WTC11 (cell line): Measurements from ENCODE around the gene UNC5A. TPM values are rescaled to one million over a fixed set of nuclear protein-coding genes. Genes with fewer than 3 reads are reported as not detected.

Experiments used
- ATAC-seq: fragments of 200-7000 bp; cut with Tn5 transposase; 2 replicates; pipeline ENCODE4 v1.10.0; 2021; ENCODE audit warnings: mild to moderate bottlenecking, moderate library complexity
- CTCF ChIA-PET: fragments of 300-600 bp; sonication (Branson Sonifier 250); formaldehyde crosslinking; loops from one replicate; lab custom pipeline; 2021; ENCODE audit warnings: antibody characterized with exemption; lab: Charles Lee
- POLR2A ChIA-PET: fragments of 350-600 bp; sonication (Branson Sonifier 250); formaldehyde crosslinking; loops from one replicate; lab custom pipeline; 2021; ENCODE audit warnings: antibody characterized with exemption; lab: Charles Lee
- DNase-seq: peaks from one replicate; pipeline ENCODE4 v3.0.0; 2021; ENCODE audit warnings: low spot score
- H3K27ac Mint-ChIP-seq: 2 replicates; pipeline ENCODE4 v1.8.0; 2021; ENCODE audit warnings: mixed read lengths
- H3K27me3 Mint-ChIP-seq: 2 replicates; pipeline ENCODE4 v1.8.0; 2021; ENCODE audit warnings: low read depth, mild to moderate bottlenecking, moderate library complexity, mixed read lengths
- H3K36me3 Mint-ChIP-seq: 2 replicates; pipeline ENCODE4 v1.8.0; 2021; ENCODE audit warnings: mixed read lengths
- H3K4me1 Mint-ChIP-seq: 2 replicates; pipeline ENCODE4 v1.8.0; 2022; ENCODE audit warnings: mixed read lengths
- H3K4me3 Mint-ChIP-seq: 2 replicates; pipeline ENCODE4 v1.8.0; 2021; ENCODE audit warnings: mild to moderate bottlenecking, moderate library complexity, mixed read lengths
- H3K9me3 Mint-ChIP-seq: 2 replicates; pipeline ENCODE4 v1.8.0; 2021; ENCODE audit warnings: mixed read lengths
- ATF1 ChIP-seq: sonication (generic); formaldehyde crosslinking; IDR thresholded peaks from 2 replicates; pipeline ENCODE4 v1.8.1; 2023; ENCODE audit warnings: mild to moderate bottlenecking, moderate library complexity, missing genetic modification reagents
- CBFB ChIP-seq: sonication (generic); formaldehyde crosslinking; IDR thresholded peaks from 2 replicates; pipeline ENCODE4 v1.8.1; 2022; ENCODE audit warnings: mild to moderate bottlenecking, low read depth, missing genetic modification reagents
- ETV6 ChIP-seq: sonication (generic); formaldehyde crosslinking; IDR thresholded peaks from 2 replicates; pipeline ENCODE4 v1.8.1; 2022; ENCODE audit warnings: mild to moderate bottlenecking, missing genetic modification reagents
- NR1H2 ChIP-seq: sonication (generic); formaldehyde crosslinking; IDR thresholded peaks from 2 replicates; pipeline ENCODE4 v1.9.0; 2021; ENCODE audit warnings: mild to moderate bottlenecking, moderate library complexity, missing genetic modification reagents
- TEAD1 ChIP-seq: sonication (generic); formaldehyde crosslinking; IDR thresholded peaks from 2 replicates; pipeline ENCODE4 v1.8.0; 2022; ENCODE audit warnings: mild to moderate bottlenecking, missing genetic modification reagents
- ZBTB21 ChIP-seq: sonication (generic); formaldehyde crosslinking; IDR thresholded peaks from 2 replicates; pipeline ENCODE4 v1.8.1; 2023; ENCODE audit warnings: mild to moderate bottlenecking, missing genetic modification reagents, borderline replicate concordance
- ZNF138 ChIP-seq: sonication (generic); formaldehyde crosslinking; conservative IDR thresholded peaks from 2 replicates; pipeline ENCODE4 v1.8.1; 2022; ENCODE audit warnings: mild to moderate bottlenecking, moderate library complexity, missing genetic modification reagents
- total RNA-seq: library from RNA; stranded (reverse); gene quantifications from 3 replicates; pipeline ENCODE4 v1.2.3, GENCODE V29; 2021
- TF ChIP-seq, protein P1 (sequence below): sonication (generic); formaldehyde crosslinking; IDR thresholded peaks from 2 replicates; pipeline ENCODE4 v1.8.0; 2022; ENCODE audit warnings: mild to moderate bottlenecking, missing genetic modification reagents
- TF ChIP-seq, protein P2 (sequence below): sonication (generic); formaldehyde crosslinking; IDR thresholded peaks from 2 replicates; pipeline ENCODE4 v1.8.0; 2022; ENCODE audit warnings: missing genetic modification reagents
- TF ChIP-seq, protein P3 (sequence below): fragments of 250-450 bp; sonication (Bioruptor Pico); IDR thresholded peaks from 2 replicates; pipeline ENCODE4 v1.9.0; 2021; ENCODE audit warnings: mild to moderate bottlenecking
- TF ChIP-seq, protein P4 (sequence below): sonication (generic); formaldehyde crosslinking; IDR thresholded peaks from 2 replicates; pipeline ENCODE4 v1.8.1; 2022; ENCODE audit warnings: low read depth, mild to moderate bottlenecking, moderate library complexity, missing genetic modification reagents, borderline replicate concordance
- TF ChIP-seq, protein P5 (sequence below): sonication (generic); formaldehyde crosslinking; IDR thresholded peaks from 2 replicates; pipeline ENCODE4 v1.8.1; 2023; ENCODE audit warnings: mild to moderate bottlenecking, missing genetic modification reagents
- TF ChIP-seq, protein P6 (sequence below): sonication (generic); formaldehyde crosslinking; conservative IDR thresholded peaks from 2 replicates; pipeline ENCODE4 v1.8.1; 2023; ENCODE audit warnings: mild to moderate bottlenecking, low read depth, missing genetic modification reagents, moderate library complexity

UNC5A gene
- total RNA-seq, 1 experiment from 2014 or later, result 10.2 TPM

DNA sequence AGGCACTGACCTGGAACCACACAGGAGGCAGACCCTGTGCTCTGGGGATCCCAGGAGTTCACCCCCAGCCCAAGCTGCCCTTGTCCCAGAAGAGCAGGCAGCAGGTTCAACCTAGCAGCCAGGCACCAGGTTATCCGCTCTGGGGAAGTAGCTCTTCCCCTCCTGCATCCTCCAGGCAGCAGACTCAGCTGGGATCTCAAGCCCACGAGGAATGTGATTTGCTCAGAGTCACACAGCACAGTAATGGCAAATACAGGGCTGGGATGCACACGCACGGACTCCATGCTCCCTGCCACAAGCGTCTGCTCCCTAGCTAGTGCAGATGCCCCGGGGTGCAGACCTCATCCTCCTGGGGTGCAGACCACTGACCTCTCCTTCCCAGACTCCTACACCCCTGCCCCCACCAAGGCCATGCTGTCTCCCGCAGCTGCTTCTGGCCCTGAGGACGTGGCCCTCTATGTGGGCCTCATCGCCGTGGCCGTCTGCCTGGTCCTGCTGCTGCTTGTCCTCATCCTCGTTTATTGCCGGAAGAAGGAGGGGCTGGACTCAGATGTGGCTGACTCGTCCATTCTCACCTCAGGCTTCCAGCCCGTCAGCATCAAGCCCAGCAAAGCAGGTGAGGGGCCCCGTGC, 63.3 kb downstream of the UNC5A start (continued):
- TF ChIP-seq, protein P1, sequence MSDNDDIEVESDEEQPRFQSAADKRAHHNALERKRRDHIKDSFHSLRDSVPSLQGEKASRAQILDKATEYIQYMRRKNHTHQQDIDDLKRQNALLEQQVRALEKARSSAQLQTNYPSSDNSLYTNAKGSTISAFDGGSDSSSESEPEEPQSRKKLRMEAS (CRISPR knock-in tag), result no peak
- no peak for TF ChIP-seq ZNF138
- TF ChIP-seq, protein P2, sequence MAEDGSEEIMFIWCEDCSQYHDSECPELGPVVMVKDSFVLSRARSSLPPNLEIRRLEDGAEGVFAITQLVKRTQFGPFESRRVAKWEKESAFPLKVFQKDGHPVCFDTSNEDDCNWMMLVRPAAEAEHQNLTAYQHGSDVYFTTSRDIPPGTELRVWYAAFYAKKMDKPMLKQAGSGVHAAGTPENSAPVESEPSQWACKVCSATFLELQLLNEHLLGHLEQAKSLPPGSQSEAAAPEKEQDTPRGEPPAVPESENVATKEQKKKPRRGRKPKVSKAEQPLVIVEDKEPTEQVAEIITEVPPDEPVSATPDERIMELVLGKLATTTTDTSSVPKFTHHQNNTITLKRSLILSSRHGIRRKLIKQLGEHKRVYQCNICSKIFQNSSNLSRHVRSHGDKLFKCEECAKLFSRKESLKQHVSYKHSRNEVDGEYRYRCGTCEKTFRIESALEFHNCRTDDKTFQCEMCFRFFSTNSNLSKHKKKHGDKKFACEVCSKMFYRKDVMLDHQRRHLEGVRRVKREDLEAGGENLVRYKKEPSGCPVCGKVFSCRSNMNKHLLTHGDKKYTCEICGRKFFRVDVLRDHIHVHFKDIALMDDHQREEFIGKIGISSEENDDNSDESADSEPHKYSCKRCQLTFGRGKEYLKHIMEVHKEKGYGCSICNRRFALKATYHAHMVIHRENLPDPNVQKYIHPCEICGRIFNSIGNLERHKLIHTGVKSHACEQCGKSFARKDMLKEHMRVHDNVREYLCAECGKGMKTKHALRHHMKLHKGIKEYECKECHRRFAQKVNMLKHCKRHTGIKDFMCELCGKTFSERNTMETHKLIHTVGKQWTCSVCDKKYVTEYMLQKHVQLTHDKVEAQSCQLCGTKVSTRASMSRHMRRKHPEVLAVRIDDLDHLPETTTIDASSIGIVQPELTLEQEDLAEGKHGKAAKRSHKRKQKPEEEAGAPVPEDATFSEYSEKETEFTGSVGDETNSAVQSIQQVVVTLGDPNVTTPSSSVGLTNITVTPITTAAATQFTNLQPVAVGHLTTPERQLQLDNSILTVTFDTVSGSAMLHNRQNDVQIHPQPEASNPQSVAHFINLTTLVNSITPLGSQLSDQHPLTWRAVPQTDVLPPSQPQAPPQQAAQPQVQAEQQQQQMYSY (CRISPR knock-in tag), result no peak
- TF ChIP-seq, protein P3, sequence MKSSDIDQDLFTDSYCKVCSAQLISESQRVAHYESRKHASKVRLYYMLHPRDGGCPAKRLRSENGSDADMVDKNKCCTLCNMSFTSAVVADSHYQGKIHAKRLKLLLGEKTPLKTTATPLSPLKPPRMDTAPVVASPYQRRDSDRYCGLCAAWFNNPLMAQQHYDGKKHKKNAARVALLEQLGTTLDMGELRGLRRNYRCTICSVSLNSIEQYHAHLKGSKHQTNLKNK (CRISPR knock-in tag), result no peak
- no peak for TF ChIP-seq ATF1
- no peak for TF ChIP-seq CBFB (CRISPR knock-in tag)
- no peak for TF ChIP-seq NR1H2
- TF ChIP-seq, protein P4, sequence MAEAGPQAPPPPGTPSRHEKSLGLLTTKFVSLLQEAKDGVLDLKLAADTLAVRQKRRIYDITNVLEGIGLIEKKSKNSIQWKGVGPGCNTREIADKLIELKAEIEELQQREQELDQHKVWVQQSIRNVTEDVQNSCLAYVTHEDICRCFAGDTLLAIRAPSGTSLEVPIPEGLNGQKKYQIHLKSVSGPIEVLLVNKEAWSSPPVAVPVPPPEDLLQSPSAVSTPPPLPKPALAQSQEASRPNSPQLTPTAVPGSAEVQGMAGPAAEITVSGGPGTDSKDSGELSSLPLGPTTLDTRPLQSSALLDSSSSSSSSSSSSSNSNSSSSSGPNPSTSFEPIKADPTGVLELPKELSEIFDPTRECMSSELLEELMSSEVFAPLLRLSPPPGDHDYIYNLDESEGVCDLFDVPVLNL (CRISPR knock-in tag), result no peak
- TF ChIP-seq, protein P5, sequence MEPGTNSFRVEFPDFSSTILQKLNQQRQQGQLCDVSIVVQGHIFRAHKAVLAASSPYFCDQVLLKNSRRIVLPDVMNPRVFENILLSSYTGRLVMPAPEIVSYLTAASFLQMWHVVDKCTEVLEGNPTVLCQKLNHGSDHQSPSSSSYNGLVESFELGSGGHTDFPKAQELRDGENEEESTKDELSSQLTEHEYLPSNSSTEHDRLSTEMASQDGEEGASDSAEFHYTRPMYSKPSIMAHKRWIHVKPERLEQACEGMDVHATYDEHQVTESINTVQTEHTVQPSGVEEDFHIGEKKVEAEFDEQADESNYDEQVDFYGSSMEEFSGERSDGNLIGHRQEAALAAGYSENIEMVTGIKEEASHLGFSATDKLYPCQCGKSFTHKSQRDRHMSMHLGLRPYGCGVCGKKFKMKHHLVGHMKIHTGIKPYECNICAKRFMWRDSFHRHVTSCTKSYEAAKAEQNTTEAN (CRISPR knock-in tag), result no peak
- TF ChIP-seq TEAD1 (CRISPR knock-in tag), result no peak

DNA sequence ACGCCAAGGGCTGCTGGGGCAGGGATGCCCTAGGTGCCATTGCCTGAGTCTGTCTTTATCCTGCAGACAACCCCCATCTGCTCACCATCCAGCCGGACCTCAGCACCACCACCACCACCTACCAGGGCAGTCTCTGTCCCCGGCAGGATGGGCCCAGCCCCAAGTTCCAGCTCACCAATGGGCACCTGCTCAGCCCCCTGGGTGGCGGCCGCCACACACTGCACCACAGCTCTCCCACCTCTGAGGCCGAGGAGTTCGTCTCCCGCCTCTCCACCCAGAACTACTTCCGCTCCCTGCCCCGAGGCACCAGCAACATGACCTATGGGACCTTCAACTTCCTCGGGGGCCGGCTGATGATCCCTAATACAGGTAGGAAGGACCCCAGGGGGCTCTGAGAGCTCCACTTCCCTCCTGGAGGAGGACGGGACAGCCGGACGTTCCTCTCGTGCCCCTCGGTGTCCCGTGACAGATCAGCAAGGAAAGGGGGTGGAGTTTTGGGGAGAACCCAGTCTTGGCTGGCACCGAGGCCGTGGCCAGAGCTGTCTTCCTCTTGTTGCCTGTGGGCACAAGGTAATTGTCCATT, 63.9 kb downstream of the UNC5A start:
- DNase-seq (no peak), ATAC-seq (no peak)
- TF ChIP-seq, protein P6, sequence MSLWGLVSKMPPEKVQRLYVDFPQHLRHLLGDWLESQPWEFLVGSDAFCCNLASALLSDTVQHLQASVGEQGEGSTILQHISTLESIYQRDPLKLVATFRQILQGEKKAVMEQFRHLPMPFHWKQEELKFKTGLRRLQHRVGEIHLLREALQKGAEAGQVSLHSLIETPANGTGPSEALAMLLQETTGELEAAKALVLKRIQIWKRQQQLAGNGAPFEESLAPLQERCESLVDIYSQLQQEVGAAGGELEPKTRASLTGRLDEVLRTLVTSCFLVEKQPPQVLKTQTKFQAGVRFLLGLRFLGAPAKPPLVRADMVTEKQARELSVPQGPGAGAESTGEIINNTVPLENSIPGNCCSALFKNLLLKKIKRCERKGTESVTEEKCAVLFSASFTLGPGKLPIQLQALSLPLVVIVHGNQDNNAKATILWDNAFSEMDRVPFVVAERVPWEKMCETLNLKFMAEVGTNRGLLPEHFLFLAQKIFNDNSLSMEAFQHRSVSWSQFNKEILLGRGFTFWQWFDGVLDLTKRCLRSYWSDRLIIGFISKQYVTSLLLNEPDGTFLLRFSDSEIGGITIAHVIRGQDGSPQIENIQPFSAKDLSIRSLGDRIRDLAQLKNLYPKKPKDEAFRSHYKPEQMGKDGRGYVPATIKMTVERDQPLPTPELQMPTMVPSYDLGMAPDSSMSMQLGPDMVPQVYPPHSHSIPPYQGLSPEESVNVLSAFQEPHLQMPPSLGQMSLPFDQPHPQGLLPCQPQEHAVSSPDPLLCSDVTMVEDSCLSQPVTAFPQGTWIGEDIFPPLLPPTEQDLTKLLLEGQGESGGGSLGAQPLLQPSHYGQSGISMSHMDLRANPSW (CRISPR knock-in tag), result no peak
- TF ChIP-seq ETV6 (CRISPR knock-in tag), result no peak
- no peak for TF ChIP-seq ZBTB21 (CRISPR knock-in tag)
- POLR2A ChIA-PET, result no interaction called here
- Mint-ChIP-seq H3K36me3 (no peaks in the 10 kb centered on the region), H3K27me3 (no peaks in the 10 kb centered on the region), H3K4me3 (no peak overlapping the region), H3K9me3 (no peaks in the 10 kb centered on the region), H3K27ac (no peak overlapping the region), H3K4me1 (peaks cover 3% of the 10 kb centered on the region; the same call in 1 of the 2 replicates)
- CTCF ChIA-PET, result interaction anchor here (1.2 to 3.0 kb wide), 5 partner anchors 11 to 214 kb away, joined by 3 to 20 read pairs (median 4); no protein-coding TSS in a partner anchor
